ENCODE results near the gene GLRA1. TPM values are rescaled to one million over a fixed set of nuclear protein-coding genes. Genes with fewer than 3 reads are reported as not detected.

Gene GLRA1
- total RNA-seq, 1 experiment from 2014 or later = not detected

DNA sequence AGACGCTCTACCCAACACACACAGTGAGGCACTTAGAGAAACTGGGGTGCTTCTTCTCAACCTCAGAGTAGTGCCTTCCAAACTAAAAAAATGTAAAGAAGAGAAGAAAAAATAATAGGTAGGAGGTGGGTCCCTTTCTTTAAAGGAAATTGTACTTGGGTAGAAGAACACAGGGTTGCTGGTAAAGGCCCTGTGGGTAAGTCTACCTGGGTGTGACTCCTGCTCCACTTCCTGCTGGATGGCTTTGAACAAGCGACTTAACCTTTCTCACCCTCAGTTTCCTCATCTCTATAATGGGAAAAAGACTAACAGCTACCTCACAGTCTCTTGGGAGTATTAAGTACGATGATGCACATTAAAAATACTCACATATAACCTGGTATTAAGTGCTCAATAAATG lies 32.1 kb upstream of the GLRA1 start:
- Histone ChIP-seq H3K27me3 (ENCODE audit: insufficient read depth, low read length) (peaks cover 67% of the 10 kb centered on the region), H3K9me2 (ENCODE audit: insufficient read depth) (no peaks in the 10 kb centered on the region), H3K9me3 (ENCODE audit: control insufficient read depth in 1 of 2, insufficient read depth in 1 of 2, low read depth in 1 of 2, low read length in 2 of 2) (no peaks in the 10 kb centered on the region), H3K36me3 (ENCODE audit: control insufficient read depth in 1 of 2, insufficient read depth in 2 of 2, low read length in 2 of 2) (no peaks in the 10 kb centered on the region), H3K27ac (ENCODE audit: low read depth, low read length) (no peak overlapping the region), H3K9ac (ENCODE audit: low read length) (no peak overlapping the region), H2AFZ (ENCODE audit: low read depth, low read length, poor library complexity, severe bottlenecking) (no peak overlapping the region), H3K79me2 (ENCODE audit: insufficient read depth, low read length) (no peaks in the 10 kb centered on the region), H3K4me2 (ENCODE audit: low read length) (no peak overlapping the region), H4K20me1 (ENCODE audit: insufficient read depth) (no peaks in the 10 kb centered on the region), H3K4me1 (ENCODE audit: control insufficient read depth in 1 of 2, insufficient read depth in 2 of 2, low read length in 2 of 2) (no peaks in the 10 kb centered on the region), H3K4me3 (replicated peaks in 1 of 2; ENCODE audit: low read depth in 1 of 2, low read length in 2 of 2) (no peak overlapping the region)
- intact Hi-C loops (cut with micrococcal nuclease) = no loop called here
- ChIA-PET CTCF (no interaction called here), POLR2A (no interaction called here), RAD21 (ENCODE audit: low non-redundant PET in 1 of 2, low total read pairs in 2 of 2, uncharacterized antibody in 2 of 2, unreplicated experiment in 2 of 2) (no interaction called here)
- BruUV-seq (replicated peaks) = no TSS peak
- no peak for ATAC-seq
- DNase-seq (ENCODE audit: low read depth, low spot score) = no peak
- no peak for TF ChIP-seq SIN3A (IDR thresholded peaks at IDR 0.05; ENCODE audit: low read depth)
- no peak for TF ChIP-seq POLR2AphosphoS5 (IDR thresholded peaks at IDR 0.05; ENCODE audit: low read depth, low read length)
- no peak for TF ChIP-seq REST (IDR thresholded peaks at IDR 0.05; ENCODE audit: low read depth)
- TF ChIP-seq EZH2phosphoT487 (IDR thresholded peaks at IDR 0.05; ENCODE audit: borderline replicate concordance) = no peak
- TF ChIP-seq CEBPB (IDR thresholded peaks at IDR 0.05; ENCODE audit: low read depth) = no peak
- TF ChIP-seq EZH2 (IDR thresholded peaks at IDR 0.05) = no peak
- TF ChIP-seq ELF1 (IDR thresholded peaks at IDR 0.05; ENCODE audit: borderline replicate concordance, low read depth) = no peak
- no peak for TF ChIP-seq EGR1 (IDR thresholded peaks at IDR 0.05; ENCODE audit: low read depth)
- TF ChIP-seq CTCF (IDR thresholded peaks at IDR 0.05 in 2 of 3, conservative IDR thresholded peaks at IDR 0.05 in 1 of 3; ENCODE audit: borderline replicate concordance in 1 of 3, insufficient read depth in 1 of 3, low read depth in 2 of 3, low read length in 2 of 3) = no peak
- TF ChIP-seq SP1 (IDR thresholded peaks at IDR 0.05; ENCODE audit: low read depth) = no peak
- TF ChIP-seq ZFX (IDR thresholded peaks at IDR 0.05) = no peak
- TF ChIP-seq, protein P1, sequence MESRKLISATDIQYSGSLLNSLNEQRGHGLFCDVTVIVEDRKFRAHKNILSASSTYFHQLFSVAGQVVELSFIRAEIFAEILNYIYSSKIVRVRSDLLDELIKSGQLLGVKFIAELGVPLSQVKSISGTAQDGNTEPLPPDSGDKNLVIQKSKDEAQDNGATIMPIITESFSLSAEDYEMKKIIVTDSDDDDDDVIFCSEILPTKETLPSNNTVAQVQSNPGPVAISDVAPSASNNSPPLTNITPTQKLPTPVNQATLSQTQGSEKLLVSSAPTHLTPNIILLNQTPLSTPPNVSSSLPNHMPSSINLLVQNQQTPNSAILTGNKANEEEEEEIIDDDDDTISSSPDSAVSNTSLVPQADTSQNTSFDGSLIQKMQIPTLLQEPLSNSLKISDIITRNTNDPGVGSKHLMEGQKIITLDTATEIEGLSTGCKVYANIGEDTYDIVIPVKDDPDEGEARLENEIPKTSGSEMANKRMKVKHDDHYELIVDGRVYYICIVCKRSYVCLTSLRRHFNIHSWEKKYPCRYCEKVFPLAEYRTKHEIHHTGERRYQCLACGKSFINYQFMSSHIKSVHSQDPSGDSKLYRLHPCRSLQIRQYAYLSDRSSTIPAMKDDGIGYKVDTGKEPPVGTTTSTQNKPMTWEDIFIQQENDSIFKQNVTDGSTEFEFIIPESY (IDR thresholded peaks at IDR 0.05; ENCODE audit: extremely low read depth, insufficient replicate concordance, low read length) = no peak
- no peak for TF ChIP-seq RAD21 (IDR thresholded peaks at IDR 0.05; ENCODE audit: low read depth)
- no peak for TF ChIP-seq JUND (IDR thresholded peaks at IDR 0.05)
- TF ChIP-seq FOSL1 (IDR thresholded peaks at IDR 0.05; ENCODE audit: low read depth) = no peak
- no peak for TF ChIP-seq YY1 (IDR thresholded peaks at IDR 0.05; ENCODE audit: extremely low read depth, insufficient replicate concordance, low read depth, low read length)
- no peak for TF ChIP-seq ZNF274 (IDR thresholded peaks at IDR 0.05; ENCODE audit: low read depth, low read length)
- no peak for TF ChIP-seq MAX (IDR thresholded peaks at IDR 0.05)
- no peak for TF ChIP-seq CBX3 (IDR thresholded peaks at IDR 0.05; ENCODE audit: low read depth)
